Transverse colon (tissue), 4 donors: Measurements from ENCODE around the gene FANCI.

ENCODE experiments used
- EP300 ChIP-seq: sonication (generic); formaldehyde crosslinking; IDR thresholded peaks from one replicate; pipeline ENCODE4 v1.6.1; 2017; ENCODE audit warnings: antibody characterized with exemption, low read depth
- POLR2A ChIP-seq: fragments of 450-650 bp; IDR thresholded peaks from one replicate; pipeline ENCODE4 v1.6.1; 2016; ENCODE audit warnings: antibody characterized with exemption, mild to moderate bottlenecking, moderate library complexity
- POLR2AphosphoS5 ChIP-seq, 3 donors: sonication (generic); formaldehyde crosslinking; IDR thresholded peaks; one replicate each; pipeline ENCODE4 v1.6.1; 2016; ENCODE audit warnings: antibody characterized with exemption in 3 of 3
- TF ChIP-seq, protein P1 (sequence below), 5 experiments: fragments of 200-600 bp in 3 of 5; fragments of 450-650 bp in 2 of 5; sonication (generic) in 3 of 5; IDR thresholded peaks; 1 replicate in 2 of 5; 2 replicates in 3 of 5; pipeline ENCODE4 v1.5.1; 2016 to 2017; ENCODE audit warnings: antibody characterized with exemption in 5 of 5, inconsistent platforms in 3 of 5, mild to moderate bottlenecking in 2 of 5, moderate library complexity in 1 of 5

DNA sequence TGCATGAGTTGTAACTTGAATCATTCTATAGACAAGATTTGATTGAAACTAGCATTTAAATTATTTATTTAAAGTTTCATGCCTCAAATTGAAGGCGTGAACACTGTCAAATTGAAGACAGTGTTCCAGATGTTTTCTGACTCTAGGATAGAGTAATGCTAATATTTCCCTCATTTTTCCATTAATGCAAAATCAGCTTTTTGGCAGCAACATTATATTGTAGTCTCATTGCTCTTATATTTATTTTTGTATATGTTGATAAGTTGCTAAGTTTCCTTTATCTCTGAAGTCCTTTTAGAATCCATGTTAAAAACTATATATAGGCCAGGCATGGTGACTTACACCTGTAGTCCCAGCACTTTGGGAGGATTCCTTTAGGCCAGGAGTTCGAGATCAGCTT, 4.8 kb downstream of the FANCI start:
- TF ChIP-seq, protein P1, sequence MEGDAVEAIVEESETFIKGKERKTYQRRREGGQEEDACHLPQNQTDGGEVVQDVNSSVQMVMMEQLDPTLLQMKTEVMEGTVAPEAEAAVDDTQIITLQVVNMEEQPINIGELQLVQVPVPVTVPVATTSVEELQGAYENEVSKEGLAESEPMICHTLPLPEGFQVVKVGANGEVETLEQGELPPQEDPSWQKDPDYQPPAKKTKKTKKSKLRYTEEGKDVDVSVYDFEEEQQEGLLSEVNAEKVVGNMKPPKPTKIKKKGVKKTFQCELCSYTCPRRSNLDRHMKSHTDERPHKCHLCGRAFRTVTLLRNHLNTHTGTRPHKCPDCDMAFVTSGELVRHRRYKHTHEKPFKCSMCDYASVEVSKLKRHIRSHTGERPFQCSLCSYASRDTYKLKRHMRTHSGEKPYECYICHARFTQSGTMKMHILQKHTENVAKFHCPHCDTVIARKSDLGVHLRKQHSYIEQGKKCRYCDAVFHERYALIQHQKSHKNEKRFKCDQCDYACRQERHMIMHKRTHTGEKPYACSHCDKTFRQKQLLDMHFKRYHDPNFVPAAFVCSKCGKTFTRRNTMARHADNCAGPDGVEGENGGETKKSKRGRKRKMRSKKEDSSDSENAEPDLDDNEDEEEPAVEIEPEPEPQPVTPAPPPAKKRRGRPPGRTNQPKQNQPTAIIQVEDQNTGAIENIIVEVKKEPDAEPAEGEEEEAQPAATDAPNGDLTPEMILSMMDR (IDR thresholded peaks at IDR 0.05) = no peak
- TF ChIP-seq POLR2A (no peak), EP300 (no peak), POLR2AphosphoS5 (IDR thresholded peaks at IDR 0.05) (no peak)
